Measurements from ENCODE around the gene MPO. TPM values are rescaled to one million over a fixed set of nuclear protein-coding genes. Genes with fewer than 3 reads are reported as not detected.

MPO gene
- total and polyA plus RNA-seq, 2 of the 8 experiments (the other 6 are each of a cell fraction or from before 2014, with no cell fraction given): 0.06 to 0.74 TPM

GRCh38 chr17:58272367-58273280 lies 8.1 kb downstream of the MPO start:
- Histone ChIP-seq H3K9ac (replicated peaks in 1 of 4; ENCODE audit: extremely low read depth in 1 of 4, low read depth in 3 of 4, low read length in 3 of 4) (no peak overlapping the region), H3K14ac (ENCODE audit: insufficient read length) (no peak overlapping the region), H3K36me3 (ENCODE audit: control insufficient read depth in 2 of 4, insufficient read depth in 4 of 4, low read length in 3 of 4) (no peaks in the 10 kb centered on the region), H3K4me3 (ENCODE audit: extremely low read depth in 1 of 4, insufficient read depth in 2 of 4, low read depth in 3 of 4, low read length in 4 of 4) (no peak overlapping the region), H2AFZ (ENCODE audit: low read length) (no peak overlapping the region), H3K27me3 (replicated peaks in 1 of 4; ENCODE audit: control insufficient read depth in 3 of 4, extremely low read depth in 1 of 4, insufficient read depth in 3 of 4, low read length in 3 of 4) (no peaks in the 10 kb centered on the region; a peak in 3 of 7 replicates), H3K56ac (replicated peaks; ENCODE audit: insufficient read length, low read depth, low read length) (no peak overlapping the region), H2BK15ac (ENCODE audit: low read length) (no peak overlapping the region), H3K23me2 (ENCODE audit: low read depth, low read length) (no peaks in the 10 kb centered on the region), H4K91ac (replicated peaks; ENCODE audit: insufficient read length, low read length) (no peak overlapping the region), H3K4ac (replicated peaks; ENCODE audit: insufficient read length, low read depth, low read length) (no peak overlapping the region), H2BK20ac (ENCODE audit: low read length) (no peak overlapping the region), H2BK12ac (ENCODE audit: low read depth, low read length) (no peak overlapping the region), H4K5ac (ENCODE audit: insufficient read length, low read depth, low read length) (no peak overlapping the region), H3K27ac (ENCODE audit: low read depth, low read length) (no peak overlapping the region), H2BK120ac (replicated peaks; ENCODE audit: low read depth, low read length) (no peak overlapping the region), H3K18ac (ENCODE audit: extremely low read depth, low read length) (no peak overlapping the region), H4K20me1 (replicated peaks in 1 of 2; ENCODE audit: control insufficient read depth in 1 of 2, insufficient read depth in 2 of 2, low read length in 2 of 2) (no peaks in the 10 kb centered on the region), H2BK5ac (ENCODE audit: low read depth, low read length) (no peak overlapping the region), H4K8ac (ENCODE audit: extremely low read depth, insufficient read depth, low read length) (no peak overlapping the region), H3K4me1 (replicated peaks in 1 of 4; ENCODE audit: control insufficient read depth in 3 of 4, insufficient read depth in 4 of 4, low read length in 3 of 4) (no peaks in the 10 kb centered on the region), H3K23ac (ENCODE audit: insufficient read length) (no peak overlapping the region), H3K4me2 (ENCODE audit: insufficient read depth in 1 of 2, low read depth in 2 of 2, low read length in 2 of 2) (no peak overlapping the region), H3K79me2 (ENCODE audit: control insufficient read depth in 1 of 2, insufficient read depth in 2 of 2, low read length in 2 of 2) (no peaks in the 10 kb centered on the region), H3K9me3 (ENCODE audit: insufficient read depth in 2 of 2, low read depth in 1 of 2, low read length in 1 of 2) (no peaks in the 10 kb centered on the region), H2AK5ac (ENCODE audit: low read depth, low read length) (no peak overlapping the region), H3K79me1 (ENCODE audit: low read depth, low read length) (no peaks in the 10 kb centered on the region)
- ChIA-PET POLR2A (ENCODE audit: partially characterized antibody) (no interaction called here), CTCF (ENCODE audit: partially characterized antibody) (interaction anchor here (0.7 to 2.1 kb wide), 7 partner anchors 12 to 186 kb away, joined by 3 to 9 read pairs (median 3); no protein-coding TSS in a partner anchor)
- 87% methylated on average over 12 of the region's 12 CpGs; no CpG with 5 or more reads in 1 of the 2 experiments for WGBS, 2 experiments (ENCODE audit: extremely low coverage in 1 of 2, insufficient coverage in 1 of 2, insufficient read length in 1 of 2, insufficient replicate concordance in 2 of 2, low coverage in 1 of 2, low lambda C conversion rate in 2 of 2, missing lambda C conversion rate in 1 of 2)
- FAIRE-seq (no peak), DNase-seq (ENCODE audit: low read depth in 1 of 2, low spot score in 2 of 2) (peak in 1 of 2 experiments; percentile 29)
- no peak for TF ChIP-seq CBX8 (IDR thresholded peaks at IDR 0.05; ENCODE audit: borderline replicate concordance, low read depth, low read length)
- no peak for TF ChIP-seq RAD21 (IDR thresholded peaks at IDR 0.05 in 1 of 2, conservative IDR thresholded peaks at IDR 0.05 in 1 of 2; ENCODE audit: low read depth in 2 of 2, low read length in 2 of 2)
- TF ChIP-seq NANOG (IDR thresholded peaks at IDR 0.05; ENCODE audit: insufficient read depth, low read depth, low read length, poor library complexity, severe bottlenecking): no peak
- no peak for TF ChIP-seq KDM4A (IDR thresholded peaks at IDR 0.05; ENCODE audit: low read depth, low read length, severe bottlenecking)
- no peak for TF ChIP-seq SUZ12 (IDR thresholded peaks at IDR 0.05; ENCODE audit: low read length)
- TF ChIP-seq FOSL1 (IDR thresholded peaks at IDR 0.05; ENCODE audit: insufficient read depth, low read depth, low read length): no peak
- no peak for TF ChIP-seq JUND (IDR thresholded peaks at IDR 0.05; ENCODE audit: low read length)
- TF ChIP-seq KDM5A (IDR thresholded peaks at IDR 0.05; ENCODE audit: low read length): no peak
- no peak for TF ChIP-seq ATF3 (IDR thresholded peaks at IDR 0.05; ENCODE audit: insufficient read depth, low read depth, low read length)
- no peak for TF ChIP-seq EP300 (IDR thresholded peaks at IDR 0.05; ENCODE audit: borderline replicate concordance in 1 of 2, low read depth in 2 of 2, low read length in 2 of 2)
